CD4-positive, alpha-beta T cell treated with Interleukin-10 for 1 hour (primary cell): Measurements from ENCODE around the gene ALG3.

ENCODE experiments used
- DNase-seq: peaks from one replicate; pipeline ENCODE4 v3.0.0-alpha.2; 2020

Gene ALG3

DNA sequence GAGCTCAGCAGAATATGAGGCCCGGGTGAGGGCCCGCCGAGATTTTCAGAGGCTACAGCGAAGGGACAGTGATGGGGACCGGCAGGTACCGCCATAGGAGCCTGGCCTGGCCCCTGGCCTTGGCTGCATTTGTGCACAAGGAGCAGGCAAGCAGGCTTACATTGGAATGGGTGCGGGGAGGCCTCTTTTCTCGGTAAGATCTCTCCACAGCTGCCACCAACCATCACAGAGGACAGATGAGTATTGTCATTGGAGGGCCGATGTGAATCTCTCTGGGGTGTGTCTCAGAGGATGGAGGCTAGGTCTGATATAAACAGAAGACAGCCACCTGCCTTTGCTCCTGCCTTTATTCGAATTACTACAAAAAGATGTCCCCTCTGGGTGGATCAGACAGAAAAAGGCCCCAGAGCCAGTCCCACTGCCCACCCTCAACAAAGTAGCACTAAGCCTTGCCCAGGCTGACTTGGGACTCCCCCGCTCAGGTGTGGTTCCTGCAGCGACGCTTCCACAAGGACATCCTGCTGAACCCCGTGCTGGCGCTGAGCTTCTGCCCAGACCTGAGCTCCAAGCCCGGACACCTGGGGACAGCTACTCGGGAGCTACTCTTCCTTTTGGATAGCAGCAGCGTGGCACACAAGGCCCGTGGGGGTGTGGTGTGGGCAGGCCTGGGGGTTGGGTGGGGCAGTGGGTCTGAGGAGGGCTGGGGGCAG lies 13.9 kb downstream of the ALG3 start:
- no peak for DNase-seq

DNA sequence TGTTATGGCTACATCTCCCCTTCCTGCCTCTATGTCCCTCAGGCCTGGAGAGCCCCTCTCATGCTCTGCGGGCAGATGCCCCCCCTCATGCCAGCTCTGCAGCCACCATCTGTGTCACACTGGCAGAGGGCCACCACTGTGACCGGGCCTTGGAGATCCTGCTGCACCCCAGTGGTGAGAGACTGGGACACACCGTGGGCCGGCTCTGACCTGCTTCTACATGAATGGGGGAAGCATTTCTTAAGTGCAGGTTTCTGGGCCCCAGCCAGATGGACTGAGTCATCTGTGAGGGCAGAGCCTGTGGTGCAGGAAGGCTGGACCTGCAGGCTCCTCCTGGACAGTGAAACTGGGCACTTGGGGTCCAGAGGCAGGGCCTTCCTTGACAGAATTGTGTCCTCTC lies 14.5 kb downstream of the ALG3 start:
- DNase-seq = no peak

DNA sequence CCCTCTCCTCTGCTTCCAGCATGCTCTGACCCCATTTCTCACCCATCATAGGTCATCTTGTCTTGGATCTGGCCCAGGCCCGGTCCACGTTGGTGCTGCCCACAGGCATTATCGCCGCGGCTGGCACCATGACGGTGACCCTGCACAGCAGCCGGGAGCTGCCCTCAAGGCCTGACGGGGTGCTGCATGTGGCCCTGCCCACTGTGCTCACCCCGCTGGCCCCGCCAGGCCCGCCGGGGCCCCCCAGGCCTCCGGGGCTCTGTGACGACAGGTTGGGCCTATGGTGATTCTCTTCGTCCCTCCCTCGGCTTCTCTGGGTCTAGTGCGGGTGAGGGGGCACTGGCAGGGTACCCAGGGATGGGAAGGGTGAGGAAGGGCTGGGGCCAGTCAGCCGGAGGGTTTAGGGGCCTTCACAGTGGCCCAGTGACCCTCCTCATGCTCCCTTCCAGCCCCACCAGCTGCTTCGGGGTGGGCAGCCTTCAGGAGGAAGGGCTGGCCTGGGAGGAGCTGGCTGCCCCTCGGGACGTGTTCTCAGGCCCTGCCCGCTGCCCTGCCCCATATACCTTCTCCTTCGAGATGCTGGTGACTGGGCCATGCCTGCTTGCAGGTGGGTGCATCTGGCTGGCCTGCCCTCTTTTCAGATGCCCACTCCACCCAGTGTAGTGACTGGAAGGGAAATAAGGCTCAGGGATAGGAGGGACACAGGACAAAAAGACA lies 15.5 kb downstream of the ALG3 start:
- no peak for DNase-seq

DNA sequence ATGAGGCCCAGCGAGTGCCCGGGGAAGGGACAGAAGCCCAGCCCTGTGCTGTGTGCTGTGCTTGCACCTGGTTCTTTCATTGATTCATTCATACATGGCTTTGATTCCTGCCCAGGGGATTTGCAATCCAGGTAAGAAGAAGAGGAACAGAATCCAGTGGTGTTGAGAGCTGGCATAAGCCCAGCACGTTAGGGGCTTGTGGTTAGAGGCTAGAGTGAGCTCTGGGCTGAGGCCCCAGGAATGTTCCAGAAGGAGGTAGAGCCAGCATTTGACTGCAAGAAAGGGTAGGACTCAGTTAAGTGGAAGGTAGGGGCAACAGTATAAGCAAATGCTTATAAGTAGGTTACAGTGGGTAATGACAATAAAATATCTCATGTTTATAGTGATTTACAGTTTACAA lies 17.1 kb downstream of the ALG3 start:
- no peak for DNase-seq

DNA sequence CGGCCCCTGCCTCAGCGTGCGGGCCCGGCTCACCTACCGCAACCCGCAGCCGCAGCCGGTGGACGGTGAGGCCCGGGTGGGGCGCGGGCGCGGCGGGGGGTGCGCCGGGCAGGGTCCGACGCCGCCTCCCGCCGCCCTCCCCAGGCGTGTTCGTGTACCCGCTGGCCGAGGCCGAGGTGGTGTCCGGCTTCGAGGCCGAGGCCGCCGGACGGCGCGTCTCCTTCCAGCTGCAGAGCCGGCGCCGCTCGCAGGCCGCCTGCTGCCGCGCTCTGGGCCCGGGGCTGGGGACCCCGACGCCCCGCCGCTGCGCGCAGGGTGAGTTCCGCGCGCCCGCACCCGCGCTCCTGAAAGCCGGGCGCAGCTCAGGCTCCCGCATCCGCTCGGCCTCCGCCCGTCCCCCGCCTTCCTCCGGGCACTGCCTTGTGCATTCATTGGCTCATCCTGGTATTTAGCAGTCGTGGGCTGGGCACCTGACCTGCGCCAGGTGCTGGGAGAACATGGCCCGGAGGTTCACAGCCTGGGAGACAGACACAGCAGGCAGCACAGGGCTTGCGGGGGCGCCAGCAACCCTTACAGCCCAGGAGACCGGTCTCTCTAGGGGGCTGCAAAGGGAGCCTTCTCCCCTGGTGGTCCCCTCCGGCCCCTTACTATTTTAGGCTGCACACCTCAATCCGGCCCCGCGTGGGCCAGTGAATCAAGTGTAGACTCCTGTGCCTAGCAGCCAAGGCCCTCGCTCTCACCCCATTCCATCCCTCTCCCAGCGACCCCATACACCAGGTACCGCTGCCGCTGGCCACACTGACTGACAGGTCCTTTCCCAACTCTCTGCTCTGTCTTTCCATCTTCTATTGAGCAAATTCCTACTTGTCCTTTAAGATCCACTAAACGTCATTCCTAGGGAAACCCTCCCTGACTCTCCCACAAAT lies 17.9 kb downstream of the ALG3 start:
- DNase-seq = no peak

DNA sequence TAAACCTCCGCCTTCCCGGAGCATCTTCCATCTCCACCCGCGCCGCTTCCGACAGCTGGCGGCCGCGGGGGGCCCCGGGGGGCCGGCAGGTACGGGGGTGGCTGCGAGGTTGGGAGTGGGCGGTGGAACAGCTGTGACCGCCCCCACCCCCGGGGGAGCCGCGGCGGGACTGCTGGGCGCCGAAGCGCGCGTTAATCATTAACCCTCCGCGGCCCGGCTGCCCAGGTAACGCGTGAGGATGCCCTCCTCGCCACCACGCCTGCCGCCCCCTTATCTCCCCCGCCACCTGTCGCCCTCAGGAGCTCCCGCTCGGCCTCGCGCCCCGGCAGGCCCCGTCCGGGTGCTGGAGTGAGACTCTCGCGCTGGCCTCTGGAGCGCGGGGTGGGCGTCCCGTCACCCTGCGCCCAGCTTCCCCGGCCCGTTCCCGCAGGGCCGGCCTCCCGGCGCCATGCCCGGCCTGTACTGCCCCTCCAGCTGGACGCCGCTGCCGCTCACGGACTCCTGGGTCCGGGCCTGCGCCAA lies 18.6 kb downstream of the ALG3 start:
- no peak for DNase-seq

DNA sequence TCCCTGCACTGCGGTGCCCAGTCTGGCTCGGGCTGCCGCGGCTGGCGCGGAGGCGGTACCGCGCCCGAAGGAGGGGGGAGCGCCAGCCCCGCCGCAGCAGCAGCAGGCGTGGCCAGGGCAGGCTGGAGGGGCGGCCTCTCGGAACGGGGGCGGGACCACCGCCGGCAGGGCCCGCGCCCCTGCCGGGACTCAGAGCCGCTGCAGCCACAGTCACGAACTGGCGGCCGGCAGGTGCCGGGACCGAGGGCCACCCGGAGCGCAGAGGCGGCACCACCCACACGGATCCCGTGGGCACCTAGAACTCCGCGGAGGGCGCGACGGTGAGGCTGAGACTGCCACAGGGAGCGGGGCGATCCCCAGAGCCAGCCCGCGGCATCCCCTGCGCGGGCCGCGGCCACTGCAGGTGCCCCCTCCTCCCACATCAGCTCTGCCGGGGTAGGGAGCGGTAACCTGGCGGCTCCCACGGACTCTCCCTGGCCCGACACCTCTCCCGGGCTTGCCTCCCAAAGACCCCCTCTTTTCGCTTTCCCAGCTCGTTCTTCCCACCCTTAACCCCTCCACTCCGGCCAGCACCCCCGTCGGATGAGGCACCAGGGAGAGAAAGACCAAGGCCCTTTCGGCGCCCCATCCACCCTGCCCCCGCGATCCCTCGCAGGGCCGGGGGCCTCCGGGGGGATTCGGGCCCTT lies 19.2 kb downstream of the ALG3 start, which contains the start of gene VWA5B2:
Gene VWA5B2 (plus strand): TSS at position 192 of the 687 bp plus-strand sequence. CDS start 944 bp downstream, outside the sequence.
- DNase-seq = peak; percentile 79

DNA sequence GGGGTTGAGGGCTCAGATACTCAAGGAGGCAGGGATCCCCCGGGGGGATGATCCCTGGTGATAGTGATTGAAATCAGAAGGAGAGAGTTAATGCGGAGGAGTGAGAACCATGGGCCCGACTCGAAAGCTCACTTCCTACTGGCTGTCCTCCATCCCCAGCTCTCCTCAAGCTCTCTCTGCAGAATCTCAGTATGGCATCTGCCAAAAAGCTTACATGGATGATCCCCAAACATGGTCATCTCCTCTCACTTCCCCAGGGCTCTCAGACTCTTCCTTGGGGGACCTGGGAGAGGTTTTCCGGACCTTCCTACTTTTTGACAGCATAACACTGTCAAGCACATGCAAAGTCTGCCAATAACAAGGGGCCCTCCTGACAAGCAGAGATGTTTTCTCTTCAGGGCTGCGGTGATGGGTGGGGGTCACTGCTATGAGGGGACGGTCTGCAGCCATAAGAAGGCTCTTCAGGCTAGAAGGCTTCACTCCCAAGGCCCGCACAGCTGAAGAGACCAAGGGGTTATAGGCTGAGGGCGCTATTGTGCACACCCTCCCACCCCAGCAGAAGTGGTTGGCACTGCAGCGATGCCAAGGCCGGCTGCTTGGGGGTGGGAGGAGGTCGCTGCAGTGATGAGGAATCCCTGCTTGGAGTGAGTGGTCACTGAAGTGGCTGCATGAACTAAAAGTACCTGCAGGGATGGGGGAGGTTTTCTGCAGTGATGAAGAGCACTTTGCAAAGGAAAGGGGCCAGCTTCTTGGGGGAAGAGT lies 20.2 kb downstream of the ALG3 start:
- no peak for DNase-seq

DNA sequence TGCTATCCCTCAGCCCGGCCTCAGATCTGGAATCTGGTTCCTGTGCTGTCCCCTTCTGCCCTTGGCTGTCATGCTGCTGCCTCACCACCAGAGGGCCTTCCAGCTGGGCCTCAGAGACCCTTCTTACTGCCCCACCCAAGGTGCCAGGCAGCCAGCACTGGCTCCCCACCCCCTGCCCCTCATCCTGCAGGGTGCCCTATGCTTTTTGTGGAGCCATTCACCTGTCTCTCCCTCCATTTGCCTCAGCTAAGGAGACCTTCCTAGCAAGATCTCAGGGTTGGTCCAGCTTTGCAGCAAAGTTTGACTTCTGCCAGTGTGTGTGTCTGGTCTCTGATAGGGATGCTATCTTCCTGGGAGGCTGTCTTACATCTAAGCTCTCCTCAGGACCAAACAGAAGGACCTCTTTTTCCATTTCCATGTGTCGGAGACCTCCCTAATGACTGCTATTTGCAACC lies 21.3 kb downstream of the ALG3 start:
- DNase-seq = peak; percentile 63

DNA sequence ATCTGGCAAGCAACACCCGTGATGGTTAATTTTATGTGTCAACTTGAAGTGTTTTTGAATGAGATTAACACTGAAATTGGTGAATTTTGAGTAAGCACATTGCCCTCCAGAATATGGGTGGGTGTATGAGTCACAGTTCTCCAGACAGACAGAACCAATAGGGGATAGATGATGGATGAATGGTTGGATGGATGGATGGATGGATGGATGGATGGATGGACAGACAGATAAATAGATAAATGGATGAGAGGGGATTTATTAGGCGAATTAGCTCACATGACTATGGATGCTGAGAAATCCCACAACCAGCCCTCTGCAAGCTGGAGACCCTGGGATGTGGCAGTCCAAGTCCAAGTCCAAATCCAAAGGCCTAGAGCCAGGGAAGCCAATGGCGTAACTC lies 24.8 kb downstream of the ALG3 start:
- DNase-seq = no peak

DNA sequence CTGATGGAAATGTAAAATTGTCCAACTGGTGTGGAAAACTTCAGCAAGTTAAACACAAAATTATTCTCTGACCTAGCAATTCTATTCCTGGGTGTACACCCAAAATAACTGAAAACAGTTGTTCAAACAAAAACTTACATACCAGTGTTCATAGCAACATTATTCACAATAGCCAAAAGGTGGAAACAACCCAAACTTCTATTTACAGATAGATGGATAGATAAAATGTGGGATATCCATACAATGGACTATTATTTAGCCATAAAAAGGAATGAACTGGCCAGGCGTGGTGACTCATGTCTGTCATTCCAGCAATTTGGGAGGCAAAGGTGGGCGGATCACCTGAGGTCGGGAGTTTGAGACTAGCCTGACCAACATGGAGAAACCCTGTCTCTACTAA lies 26.2 kb downstream of the ALG3 start:
- DNase-seq = no peak

DNA sequence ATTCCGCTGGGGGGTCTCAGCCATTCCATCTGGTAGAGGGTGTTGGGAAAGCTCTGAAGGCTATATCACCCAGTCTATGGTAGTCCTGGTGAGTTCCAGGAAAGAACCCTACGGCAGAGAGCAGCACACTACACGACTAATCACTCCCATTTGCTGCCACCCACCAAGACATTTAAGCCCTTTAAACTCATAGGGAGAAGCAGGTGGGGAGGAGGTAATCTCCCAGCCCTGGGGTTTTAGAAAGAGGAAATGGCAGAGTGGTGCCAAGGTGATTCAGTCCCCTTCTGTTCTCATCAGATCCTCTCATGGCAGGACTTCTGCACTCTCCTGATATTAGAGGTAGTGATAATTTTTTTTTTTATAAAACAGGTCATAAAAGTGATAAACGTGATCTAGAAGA lies 29.9 kb downstream of the ALG3 start:
- DNase-seq = no peak

DNA sequence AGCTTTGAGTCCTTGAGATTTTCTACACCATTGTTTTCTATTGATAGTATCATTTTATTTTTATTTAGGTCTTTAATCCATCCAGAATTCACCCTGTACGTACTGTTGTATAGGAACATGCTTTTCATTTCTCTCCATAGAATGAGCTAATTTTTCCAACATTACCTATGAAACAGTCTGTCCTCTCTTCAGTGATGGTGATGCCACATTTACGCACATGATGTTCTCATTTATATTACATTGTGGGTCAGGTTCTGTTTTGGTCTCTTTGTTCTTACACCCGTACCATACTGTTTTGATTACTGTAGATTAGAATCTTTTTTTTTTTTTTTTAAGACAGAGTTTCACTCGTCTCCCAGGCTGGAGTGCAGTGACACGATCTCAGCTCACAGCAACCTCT lies 37.0 kb downstream of the ALG3 start:
- no peak for DNase-seq

DNA sequence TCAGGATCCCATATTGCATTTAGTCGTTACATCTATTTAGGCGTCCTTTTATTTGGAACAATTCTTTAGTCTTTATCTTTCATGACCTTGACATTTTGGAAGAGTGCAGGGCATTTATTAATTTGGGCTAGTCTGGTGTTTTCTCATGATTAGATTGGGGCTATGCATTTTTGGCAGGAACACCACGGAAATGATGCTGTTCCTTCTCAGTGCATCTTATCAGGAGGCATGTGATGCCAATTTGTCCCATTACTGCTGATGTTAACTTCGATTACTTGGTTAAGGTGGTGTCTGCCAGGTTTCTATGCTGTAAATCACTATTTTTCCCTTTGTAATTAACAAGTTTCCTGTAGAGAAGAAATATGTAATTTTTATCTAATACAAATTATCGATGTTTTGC lies 37.5 kb downstream of the ALG3 start:
- no peak for DNase-seq

DNA sequence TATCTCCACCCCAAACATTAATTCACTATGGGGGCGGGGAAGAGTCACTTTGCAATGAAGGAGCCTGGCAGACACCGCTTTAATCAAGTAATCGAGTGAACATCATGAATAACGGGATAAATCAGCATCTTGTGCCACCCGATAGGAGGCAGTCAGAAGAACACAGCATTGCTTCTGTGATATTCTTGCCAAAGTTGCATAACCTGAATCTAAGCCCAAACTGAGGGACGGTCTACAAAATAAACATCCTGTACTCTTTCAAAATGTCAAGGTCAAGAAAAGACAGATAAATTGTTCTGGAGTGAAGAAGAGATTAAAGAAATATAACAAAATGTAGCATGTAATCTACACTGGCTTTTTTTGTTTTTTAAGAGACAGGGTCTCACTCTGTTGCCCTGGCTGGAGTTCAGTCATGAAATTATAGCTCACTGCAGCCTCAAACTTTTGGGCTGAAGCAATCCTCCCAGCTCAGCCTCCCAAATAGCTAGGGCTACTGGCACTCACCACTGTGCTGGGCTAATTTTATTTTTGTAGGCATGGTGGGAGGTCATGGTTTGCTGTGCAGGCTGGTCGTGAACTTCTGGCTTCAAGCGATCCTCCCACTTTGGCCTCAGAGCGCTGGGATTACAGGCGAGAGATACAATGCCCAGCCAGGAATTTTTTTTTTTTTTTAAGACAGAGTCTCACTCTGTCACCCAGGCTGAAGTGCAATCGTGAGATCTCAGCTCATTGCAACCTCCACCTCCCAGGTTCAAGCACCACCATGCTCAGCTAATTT lies 39.4 kb downstream of the ALG3 start:
- DNase-seq = no peak

DNA sequence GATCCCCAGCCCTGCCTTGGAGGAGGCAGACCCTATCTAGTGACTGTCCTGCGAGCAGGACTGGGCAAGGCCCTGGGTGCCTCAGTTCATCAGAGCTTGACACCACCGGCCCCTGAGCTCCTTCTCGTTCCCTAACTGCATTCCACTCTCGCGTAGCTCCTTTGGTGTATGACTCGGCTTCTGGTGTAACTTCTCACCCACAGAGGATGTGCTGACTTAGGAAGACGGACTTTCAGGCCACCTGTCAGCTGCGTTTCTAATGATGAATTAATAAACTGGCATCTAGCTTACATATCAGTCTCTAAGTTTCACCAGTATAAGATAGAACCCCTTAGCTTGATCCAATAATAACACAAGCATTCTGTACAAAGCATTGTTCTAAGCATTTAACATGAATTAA lies 45.2 kb downstream of the ALG3 start:
- DNase-seq = no peak

DNA sequence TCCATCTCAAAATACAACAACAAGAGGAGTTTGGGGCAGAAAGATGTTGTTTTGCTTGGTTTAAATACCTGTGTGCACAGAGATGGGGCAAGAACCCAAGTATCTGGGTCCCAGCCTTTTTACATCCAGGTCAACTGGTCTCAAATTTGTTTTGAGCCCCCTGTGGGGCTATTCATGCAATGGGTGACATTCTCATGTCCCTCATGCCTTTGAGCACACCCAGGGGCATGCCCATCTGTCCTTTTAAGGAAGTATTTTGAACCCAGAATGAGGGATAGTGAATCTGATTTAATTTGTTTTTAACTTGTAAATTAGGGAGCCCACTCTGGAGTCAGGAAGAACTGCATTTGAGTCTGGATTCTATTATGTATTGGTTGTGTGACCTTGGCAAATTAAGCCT lies 47.9 kb downstream of the ALG3 start:
- no peak for DNase-seq

DNA sequence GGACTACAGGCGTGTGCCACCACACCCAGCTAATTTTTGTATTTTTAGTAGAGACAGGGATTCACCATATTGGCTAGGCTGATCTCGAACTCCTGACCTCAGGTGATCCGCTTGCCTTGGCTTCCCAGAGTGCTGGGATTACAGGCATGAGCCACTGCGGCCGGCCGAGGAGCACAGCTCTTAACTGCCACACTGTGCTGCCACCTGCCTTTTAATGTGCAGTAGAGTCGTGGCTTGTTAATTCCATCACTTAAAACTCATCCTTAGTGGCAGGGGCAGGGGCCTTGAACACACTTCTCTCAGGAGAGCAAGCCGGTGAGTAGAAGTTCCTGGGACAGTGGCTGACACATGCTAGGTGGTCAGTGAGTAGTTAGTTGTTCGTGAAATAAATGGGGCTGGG lies 50.3 kb downstream of the ALG3 start:
- no peak for DNase-seq

DNA sequence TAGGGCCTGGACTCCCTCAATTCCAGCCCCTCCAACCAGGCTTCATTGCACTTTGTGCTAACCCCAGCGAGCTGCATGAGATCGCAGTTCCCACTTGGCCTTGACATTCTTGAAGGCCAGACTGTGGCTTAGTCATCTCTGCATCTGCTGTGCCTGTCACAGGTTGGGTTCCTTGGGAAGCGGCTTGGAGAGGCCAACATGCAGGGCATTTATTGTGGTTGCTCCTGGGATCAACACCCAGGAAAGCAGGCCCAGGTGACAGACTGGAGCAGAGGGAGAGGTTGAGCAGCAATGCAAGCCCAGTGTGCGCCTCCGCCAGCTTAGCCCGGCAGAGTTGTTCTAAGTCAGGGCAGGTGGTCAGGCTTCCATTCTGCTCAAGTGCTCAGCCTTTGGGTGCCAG lies 52.2 kb downstream of the ALG3 start:
- no peak for DNase-seq

DNA sequence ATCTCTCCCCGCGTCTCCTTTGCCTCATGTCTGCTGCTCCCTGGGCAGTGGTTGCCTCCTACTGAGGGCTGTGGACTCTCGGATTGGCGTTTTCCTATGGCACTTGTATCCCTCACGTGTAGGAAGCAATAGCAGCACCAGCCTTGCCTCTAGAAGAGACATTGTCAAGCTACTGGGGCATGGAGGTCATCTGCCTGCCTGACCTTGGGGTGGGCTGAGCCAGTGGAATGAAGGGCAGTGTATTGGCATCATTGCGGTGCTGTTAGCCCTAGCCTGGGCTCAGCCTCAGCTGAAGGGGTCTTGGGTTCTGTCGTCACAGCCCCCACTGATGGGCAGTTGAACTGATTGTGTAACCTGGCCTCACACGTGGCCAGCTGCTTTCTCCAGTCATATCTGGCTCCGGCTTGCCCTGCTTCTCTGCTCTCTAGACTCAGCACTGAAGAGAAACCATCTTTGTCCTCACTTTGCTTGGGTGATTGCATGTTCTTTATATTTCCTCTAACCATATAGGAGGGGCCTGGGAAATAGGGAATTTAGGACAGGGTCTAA lies 54.7 kb downstream of the ALG3 start:
- no peak for DNase-seq

DNA sequence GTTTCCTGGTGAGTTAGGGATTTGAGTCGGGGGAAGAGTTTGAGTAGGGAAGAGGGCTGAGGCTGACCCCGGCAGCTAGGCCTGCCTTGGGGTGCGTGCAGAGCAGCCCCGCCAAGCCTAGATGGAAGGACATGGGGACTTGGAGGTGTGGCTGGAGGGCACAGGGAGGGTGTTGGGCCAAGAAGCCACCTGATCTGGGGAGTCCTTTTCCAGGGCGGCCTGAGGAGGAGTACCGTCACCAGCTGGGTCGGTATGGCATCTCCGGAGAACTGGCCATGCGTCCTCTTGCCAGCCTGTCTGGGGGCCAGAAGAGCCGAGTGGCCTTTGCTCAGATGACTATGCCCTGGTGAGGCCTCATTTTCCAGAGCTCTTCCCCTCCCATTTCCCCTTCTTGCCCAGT lies 55.9 kb downstream of the ALG3 start:
- no peak for DNase-seq
